T-helper 22 cell (primary cell): ENCODE data around the gene FRRS1.
"Not testable (repeated sequence)": the region's sequence is repeated elsewhere in the genome, so short reads cannot be mapped to it uniquely, and the experiment has no call there.

Experiments
- DNase-seq: peaks from one replicate; pipeline ENCODE4 v3.0.0-alpha.2; 2020; ENCODE audit warnings: low read depth

Gene FRRS1

DNA sequence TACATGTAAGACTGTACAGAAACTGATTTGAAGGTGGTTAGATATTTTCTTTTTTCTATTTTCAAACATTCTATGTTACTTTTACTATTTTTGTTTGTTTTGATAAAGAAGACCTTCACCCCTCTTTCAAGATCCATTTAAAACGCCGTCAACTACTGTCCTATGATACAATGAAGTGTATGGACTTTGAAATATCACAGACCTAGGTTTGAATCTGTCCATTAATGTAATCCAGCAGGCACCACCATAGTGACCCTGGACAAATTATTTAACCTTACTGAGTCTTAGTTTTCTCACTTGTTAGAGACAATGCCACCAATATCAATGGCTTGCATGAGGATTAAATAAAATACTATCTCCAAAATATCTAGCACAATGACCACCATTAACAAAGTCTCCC lies 2.0 kb downstream of the FRRS1 start:
- DNase-seq: no peak

DNA sequence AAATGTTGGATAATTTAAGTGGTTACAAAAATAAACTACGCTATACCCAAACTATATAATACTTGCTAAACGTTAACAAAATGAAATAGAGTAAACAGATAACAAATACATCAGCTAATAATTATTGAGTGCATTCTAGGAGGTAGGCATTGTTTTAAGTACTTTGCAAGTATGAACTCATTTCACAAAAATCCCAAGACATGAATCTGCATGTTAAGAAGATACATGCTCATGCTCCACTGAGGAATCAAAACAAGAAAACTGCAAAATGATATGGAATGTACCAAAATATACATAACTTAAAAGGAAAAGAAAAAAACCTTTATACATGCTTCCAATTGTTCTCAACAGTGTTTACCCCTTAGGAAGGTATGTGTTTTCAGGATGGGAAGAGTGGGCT lies 2.5 kb downstream of the FRRS1 start:
- DNase-seq: no peak

DNA sequence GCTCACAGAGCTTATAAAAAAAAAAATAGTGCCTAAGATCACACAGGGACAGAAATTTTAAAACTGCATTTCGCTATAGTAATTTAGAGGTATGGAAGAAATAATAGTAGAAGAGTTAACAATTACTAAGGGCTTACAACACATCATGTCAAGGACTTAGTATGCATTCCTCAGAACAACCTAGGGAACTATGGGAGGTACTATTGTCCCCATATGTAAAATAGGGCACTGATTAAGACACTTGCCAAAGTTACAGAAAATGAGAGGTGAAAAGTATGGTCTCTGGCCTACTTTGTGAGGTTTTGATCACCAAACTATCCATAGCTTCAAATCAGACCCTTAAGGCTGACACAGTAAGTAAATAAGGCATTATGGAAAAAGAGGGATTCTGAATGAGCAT lies 4.7 kb downstream of the FRRS1 start:
- no peak for DNase-seq

DNA sequence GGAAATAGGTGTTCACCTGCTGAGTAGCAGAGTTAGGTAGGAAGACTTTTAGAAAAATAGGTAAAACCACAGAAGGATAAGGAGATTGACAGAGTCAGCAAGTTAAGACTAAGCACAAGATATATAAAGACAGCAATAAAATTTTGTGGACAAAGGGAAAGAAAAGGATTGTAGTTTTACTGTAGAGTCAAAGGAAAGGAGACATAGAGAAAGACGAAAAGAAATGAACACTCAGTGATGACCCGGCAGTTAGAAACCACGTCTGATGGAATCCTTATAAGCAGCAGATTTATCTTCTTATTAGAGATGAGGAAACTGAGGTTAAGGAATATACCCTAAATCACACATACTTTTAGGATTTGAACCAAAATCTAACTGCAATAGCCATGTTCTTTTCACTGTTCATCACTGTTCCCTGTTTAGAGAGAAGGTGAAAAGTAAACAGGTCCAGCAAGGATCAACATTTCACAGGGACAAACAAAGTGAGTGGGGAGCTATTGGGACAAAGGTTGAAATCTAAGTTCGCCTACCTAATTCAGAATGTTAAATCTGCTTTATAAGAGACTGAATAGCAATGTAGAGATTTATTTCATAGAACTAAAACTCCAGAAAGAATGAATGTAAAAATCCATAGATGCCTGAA lies 6.8 kb downstream of the FRRS1 start:
- DNase-seq: no peak

DNA sequence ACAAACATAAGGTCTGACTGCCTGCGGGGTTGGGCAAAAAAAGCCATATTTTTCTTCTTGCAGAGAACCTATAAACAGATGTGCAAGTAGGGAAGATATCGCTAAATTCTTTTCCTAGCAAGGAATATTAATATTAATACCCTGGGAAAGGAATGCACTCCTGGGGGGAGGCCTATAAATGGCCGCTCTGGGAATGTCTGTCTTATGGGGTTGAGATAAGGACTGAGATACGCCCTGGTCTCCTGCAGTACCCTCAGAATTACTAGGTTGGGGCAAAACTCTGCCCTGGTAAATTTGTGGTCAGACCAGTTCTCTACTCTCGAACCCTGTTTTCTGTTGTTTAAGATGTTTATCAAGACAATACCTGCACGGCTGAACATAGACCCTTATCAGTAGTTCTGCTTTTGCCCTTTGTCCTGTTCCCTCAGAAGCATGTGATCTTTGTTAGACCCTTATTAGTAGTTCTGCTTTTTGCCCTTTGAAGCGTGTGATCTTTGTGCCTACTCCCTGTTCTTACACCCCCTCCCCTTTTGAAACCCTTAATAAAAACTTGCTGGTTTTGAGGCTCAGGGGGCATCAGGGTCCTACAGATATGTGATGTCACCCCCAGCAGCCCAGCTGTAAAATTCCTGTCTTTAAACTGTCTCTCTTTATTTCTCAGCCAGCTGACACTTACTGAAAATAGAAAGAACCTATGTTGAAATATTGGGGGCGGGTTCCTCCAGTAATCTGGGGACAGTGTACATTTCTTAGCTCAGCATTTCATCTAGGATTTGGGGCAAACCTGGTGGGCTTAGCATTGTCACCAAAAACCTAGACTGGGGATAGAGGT lies 7.5 kb downstream of the FRRS1 start:
- not testable (repeated sequence) for DNase-seq

DNA sequence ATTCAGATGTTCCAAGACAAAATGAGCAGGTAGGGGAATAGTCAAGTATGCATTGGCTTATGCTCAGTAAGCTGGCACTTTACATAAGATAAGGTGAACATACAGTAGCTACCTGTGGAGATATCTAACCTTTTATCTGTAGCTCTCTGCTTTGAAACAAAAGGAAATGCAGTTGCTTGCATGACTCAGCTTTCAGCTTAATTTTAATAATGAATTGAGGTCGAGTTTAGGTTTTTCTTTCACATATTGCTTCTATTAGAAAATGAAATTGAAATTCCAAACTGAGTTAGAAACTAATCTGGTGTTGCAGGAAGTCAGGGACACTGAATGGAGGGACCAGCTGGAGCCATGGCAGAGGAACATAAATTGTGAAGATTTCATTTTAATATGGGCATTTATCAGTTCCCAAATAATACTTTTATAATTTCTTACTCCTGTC lies 8.3 kb downstream of the FRRS1 start:
- DNase-seq: no peak

DNA sequence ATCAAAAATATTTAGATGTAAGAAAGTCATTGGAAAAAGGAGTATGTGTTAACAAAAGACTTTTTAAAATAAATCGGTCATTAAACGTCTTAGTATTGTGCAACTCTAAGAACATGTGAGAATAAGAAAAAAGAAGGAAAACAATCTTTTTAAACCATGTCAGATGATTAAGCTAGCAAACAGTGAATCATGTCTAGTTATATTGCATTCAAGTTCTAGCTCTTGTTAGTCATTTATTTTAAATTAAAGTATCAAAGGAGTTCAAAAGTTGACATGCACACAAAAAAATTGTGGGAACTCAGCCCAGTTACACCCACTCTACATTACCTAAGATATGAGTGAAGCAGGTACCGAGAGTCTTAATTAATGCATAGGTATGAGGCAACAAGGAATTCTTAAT lies 9.8 kb downstream of the FRRS1 start:
- DNase-seq: no peak

DNA sequence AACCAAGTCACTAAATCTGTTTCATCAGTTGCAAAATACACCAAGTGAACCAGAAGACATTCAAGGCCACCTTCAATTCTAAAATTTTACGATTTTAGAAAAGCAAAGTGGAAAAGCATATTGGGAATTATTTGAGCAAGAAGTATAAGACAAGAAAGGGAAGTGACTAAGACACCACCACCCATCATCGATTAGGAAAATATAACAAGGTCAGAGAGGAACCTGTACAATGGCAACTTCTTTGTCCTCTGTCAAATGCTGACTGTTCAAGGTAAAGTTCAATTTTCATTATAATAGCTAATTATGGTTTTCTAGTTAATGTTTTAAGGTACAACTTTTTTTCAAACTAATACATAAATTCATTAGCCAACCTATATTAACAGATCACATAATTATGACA lies 10.8 kb downstream of the FRRS1 start:
- DNase-seq: no peak

DNA sequence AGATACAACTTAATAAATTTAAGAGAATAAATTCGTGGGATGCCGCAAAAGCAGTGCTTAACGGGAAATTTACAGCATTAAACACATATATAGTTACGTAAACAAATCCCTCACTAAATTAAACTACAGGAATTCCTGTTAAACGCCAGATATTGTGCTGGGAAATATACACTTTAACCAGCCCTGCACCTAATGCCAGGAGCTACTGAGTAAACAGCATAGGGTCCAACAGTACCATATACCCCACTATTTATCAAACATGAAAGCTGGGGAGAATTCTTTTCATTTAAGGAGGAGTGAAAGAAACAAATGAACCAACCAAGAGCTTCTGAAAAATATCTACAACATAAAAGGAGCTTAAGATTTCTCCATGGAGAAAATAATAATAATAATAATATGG lies 11.7 kb downstream of the FRRS1 start:
- no peak for DNase-seq

DNA sequence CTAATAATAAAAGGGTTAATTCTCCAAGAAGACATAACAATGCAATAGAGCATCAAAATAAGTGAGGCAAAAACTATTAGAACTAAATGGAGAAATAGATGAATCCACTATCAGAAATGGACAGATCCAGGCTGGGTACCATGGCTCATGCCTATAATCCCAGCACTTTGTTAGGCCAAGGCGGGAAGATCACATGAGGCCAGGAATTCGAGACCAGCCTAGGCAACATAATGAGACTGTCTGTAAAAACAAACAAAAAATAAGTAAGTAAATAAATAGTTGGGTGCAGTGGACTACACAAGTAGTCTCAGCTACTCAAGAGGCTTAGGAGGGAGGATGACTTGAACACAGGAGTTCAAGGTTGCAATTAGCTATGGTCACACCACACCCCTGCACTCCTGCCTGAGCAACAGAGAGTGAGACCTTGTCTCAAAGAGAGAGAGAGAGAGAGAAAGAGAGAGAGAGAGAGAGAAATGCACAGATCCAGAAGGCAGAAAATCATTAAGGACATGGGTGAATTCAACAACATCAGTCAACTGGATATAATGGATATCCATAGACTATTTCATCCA lies 12.3 kb downstream of the FRRS1 start:
- DNase-seq: no peak

DNA sequence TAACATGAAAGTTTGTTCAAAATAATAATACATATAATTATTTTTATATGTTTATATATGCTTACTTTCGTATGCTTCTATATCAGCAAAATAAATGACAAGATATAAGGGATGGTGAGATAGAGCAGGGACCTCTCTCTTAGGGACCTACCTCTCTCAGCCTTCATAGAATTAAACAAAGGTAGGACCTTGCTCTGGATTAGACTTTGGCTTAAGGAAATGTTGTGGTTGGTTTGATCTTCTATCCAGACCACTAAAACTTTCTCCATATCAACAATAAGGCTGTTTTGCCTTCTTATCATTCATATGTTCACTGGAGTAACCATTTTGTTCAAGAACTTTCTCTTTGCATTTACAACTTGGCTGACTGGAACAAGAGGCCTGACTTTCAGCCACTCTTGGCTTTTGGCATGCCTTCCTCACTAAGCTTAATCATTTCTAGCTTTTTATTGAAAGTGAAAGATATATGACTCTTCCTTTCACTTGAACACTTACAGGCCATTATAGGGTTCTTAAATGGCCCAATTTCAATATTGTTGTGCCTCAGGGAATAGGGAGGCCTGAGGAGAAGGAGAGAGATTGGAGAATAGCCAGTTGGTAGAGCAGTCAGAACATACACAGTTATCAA lies 14.4 kb downstream of the FRRS1 start:
- DNase-seq: no peak

DNA sequence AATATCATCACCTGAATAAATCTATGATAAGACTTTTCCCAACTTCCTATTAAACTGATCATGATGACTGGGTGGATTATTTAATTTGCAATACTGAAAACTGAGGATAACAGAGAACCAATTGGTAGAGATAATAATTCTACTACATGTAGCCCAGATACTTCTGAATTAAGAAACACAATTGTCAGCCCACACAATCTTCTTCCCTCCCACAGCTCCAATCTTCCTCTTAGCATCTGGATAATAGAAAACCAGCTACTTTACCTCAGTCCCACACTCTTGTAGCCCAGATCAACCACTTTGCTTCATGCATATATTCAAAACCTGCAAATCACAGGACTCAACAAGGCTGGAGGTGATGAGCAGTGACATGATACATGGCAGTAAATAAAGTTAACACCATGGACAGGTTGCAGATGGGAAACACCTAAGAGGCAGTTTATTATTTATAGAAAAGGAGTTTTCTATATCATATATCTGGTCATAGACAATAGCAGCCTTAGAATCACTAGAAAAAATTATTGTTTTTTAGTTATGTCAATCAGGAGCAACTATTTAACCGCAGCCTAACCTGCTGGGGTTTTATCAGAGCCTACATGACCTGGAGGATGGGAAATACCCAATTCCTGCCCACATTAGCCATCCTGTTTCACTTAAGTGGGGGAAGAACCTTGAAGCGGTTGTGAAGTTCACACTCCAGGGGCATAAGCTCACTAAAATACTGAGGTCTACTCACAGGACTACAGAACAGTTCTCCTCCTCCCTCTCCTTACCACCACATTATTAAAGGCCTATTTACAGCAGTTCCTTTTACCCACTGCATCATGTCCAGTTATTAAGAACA lies 16.7 kb downstream of the FRRS1 start:
- DNase-seq: no peak

DNA sequence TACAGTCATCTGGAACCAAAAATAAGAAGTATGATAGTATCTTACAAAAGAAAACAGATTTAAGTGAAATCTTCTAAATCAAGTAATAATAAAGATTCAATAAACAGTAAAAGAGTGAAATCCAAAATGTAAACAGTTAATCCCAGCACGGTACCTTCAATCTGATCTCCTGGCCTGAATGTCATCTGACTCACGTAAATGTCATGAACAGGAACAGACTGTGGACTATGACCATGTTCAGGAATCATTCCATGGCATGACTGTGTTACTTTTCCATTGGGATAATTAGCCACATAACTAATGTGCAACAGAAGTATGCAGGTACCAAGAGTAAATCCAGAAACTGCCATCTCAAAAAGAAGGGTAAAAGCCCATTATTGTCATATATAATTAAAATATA lies 18.0 kb downstream of the FRRS1 start:
- no peak for DNase-seq

DNA sequence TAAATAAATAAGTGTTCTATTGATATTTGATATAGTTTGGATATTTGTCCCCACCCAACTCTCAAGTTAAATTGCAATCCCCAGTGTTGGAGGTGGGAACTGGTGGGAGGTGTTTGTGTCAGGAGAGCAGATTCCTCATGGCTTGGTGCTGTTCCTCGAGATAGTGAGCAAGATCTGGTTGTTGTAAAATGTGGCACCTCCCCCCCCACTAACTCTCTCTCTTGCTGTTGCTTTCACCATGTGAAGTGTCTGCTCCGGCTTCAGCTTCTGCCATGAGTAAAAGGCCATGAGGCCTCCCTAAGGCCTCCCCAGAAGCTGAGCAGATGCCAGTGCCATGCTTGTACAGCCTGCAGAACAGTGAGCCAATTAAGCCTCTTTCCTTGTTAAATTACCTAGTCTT lies 20.8 kb downstream of the FRRS1 start:
- DNase-seq: no peak

DNA sequence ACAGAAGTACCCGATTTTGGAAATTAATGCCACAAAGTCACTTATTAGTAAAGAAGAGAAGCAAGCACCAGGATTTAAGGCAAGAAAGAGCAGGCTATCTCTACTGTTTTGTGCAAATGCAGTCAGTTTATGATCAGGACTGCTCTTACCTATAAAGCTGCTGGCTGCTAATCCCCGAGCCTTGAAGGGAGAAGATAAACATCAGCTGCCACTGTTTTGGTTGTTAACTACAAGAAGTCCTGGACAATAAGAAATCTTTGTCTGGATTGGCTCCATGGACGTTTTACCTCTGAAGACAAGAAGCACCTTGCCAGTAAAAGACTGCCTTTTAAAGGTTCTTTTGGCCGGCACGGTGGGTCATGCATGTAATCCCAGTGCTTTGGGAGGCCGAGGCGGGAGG lies 21.4 kb downstream of the FRRS1 start:
- DNase-seq: no peak

DNA sequence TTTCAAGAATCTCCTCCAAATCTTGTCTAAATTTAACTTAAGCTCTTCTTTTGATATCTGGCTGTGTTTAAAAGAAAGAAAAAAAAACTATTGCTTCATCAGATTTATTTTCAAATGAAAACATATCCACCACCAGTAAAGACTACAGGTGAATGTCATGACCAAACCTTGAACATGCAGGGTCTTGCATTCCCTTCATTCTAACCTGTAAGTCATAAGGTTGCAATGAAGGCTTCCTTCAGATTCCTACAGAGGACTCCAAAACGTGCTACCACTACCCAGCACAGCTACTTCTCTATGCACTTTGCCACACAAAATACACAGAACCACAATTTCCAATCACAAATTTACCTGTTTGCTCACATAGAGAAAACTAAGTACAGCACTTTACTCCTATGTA lies 26.3 kb downstream of the FRRS1 start:
- DNase-seq: no peak

DNA sequence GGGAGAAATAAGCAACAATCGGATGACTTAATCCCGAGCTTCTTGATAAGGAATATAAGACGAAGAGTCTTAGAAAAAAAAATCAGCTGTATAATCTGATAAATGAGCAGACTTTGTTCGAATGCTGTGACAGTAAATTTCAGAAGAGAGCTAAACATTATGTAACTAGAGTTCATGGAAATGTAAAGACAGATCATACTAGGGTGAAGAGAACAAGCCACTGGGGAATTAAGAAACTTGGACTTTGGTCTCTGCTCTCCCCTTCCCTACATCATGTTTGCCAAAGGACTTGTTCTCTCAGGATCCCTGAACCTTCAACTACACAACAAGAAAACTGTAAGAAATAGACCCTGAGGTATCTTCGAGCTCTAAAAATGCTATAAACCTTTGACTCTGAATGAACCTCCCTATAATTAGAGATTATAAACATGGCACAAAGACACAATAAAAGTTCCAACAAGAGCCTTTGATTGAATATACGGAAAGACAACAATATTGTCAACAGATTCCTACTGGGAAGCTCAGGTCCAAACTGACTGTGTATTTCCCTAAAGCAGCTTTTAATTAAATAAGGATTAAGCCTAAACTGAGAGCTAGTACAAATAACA lies 27.5 kb downstream of the FRRS1 start:
- no peak for DNase-seq

DNA sequence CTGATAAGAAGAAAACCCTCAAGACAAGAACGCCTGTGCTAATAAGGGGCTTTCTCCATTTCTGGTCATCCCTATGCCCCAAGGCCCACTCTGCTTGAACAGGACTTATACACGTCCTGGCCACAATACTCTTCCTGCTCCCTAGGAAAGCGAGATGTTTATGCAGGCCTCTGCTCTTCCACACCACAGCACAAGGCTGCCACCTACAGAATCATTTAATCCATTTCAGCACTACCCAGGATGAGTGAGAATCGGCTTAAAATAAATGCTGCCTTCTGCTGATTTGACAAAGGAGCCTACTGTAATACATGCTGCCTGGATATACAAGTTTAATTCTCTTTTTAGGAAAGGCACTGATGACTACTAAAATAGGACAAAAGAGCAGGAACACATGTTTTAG lies 29.4 kb downstream of the FRRS1 start:
- no peak for DNase-seq

DNA sequence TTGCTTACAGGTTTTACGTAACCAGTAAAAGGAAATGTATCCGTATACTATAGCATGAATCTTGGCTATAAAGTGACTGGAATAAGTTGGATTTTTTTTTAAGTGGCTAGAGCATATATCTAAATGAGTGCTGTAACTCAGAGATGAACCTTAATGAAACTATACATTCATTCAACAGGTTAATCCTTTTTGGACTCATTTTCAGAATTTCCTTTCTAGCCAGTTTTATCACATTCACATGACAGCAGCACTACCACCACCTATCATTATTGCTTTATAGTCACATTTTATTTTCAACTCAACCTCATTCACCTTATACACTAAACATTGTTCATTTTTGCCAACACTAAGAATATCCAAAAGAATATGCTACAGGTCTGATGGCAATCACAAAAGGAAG lies 30.6 kb downstream of the FRRS1 start:
- DNase-seq: no peak

DNA sequence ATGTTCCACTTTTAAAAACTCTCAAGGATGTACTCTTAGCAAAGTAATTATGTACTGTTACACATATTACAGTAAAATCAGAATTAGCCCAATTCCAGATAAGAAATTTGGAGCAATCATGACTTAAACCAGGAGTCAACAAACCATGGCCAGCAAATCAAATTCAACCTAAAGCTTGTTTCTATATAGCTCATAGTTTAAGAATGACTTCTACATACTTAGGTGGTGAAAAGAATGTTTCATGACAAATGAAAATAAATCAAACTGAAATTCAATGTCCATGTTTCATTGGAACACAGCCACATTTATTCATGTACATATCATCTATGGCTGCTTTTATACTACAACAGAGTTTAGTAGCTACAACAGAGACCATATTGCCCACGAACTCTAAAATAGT lies 35.1 kb downstream of the FRRS1 start:
- DNase-seq: no peak

DNA sequence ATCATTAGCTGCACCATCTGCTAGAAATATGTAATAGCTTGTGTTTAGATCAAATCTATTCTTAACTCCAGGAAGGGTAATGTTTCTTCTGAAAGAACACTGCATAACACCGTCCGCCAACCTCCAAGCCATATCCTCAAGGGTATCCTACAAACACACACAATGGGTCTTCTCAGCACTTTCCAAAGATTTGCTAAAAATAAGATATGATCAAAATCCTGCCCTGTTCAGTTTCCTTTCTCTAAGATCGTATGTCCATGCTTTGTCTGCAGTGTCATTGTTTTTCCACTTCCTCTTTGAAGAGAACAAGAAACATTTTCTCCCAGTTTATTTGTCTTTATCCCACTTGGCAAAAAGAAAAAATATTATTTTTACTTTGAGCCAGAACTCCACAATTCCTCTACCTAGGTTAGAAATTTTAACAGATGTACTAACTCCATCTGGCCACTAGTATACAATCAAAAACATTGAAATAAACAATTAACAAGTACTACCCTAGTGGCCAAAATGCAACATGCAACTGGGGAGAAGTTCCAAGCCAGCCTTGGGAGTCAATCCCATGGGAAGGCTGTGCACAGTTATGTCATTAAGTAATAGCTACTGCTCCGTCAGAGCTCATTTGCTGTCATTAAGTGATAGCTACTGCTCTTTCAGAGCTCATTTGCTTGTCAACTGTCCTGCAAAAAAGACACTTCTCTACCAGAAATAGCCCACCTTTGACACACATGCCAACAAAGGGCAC lies 37.8 kb downstream of the FRRS1 start:
- no peak for DNase-seq
